Measurements from ENCODE around the gene SERINC3.

The SERINC3 gene

DNA sequence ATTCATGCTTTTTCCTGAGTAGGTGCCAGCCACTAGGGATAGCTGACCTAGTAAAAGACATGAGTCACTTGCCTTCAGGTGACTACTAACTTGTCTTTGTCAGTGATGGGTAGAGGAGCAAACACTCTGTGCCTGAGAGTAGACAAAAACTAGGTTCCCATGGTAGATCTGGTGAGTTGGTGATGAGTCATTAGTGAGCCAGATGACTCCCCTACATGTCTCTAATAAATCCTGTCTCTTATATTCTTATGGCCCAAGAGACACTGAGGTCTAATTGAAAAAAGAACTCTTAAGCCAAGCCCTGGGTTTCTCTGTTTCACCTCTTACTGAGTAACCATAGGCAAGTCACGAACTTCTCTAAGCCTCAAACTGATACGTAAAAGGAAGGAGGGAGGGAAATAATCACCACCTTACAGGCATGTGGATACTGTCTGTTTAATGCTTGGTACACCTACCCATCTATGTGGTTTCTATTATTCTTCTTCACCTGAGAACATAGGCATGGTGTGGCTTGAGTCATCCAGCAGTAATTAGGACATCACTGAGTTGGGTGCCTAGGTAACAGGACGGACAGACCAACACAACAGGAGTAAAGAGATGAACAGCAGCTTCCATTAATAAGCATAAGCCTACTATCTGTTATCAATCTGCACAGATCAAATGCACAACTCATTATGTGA lies 25.9 kb downstream of the SERINC3 start:
- no peaks in the 10 kb centered on the region for H3K9me3 Mint-ChIP-seq
- H3K27ac Mint-ChIP-seq = no peak overlapping the region
- TF ChIP-seq, protein P1, sequence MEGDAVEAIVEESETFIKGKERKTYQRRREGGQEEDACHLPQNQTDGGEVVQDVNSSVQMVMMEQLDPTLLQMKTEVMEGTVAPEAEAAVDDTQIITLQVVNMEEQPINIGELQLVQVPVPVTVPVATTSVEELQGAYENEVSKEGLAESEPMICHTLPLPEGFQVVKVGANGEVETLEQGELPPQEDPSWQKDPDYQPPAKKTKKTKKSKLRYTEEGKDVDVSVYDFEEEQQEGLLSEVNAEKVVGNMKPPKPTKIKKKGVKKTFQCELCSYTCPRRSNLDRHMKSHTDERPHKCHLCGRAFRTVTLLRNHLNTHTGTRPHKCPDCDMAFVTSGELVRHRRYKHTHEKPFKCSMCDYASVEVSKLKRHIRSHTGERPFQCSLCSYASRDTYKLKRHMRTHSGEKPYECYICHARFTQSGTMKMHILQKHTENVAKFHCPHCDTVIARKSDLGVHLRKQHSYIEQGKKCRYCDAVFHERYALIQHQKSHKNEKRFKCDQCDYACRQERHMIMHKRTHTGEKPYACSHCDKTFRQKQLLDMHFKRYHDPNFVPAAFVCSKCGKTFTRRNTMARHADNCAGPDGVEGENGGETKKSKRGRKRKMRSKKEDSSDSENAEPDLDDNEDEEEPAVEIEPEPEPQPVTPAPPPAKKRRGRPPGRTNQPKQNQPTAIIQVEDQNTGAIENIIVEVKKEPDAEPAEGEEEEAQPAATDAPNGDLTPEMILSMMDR (IDR thresholded peaks at IDR 0.05; ENCODE audit: unreplicated experiment in 3 of 3) = no peak
- peaks cover 70% of the 10 kb centered on the region for H3K36me3 Mint-ChIP-seq (ENCODE audit: low read depth)
- H3K4me3 Mint-ChIP-seq = no peak overlapping the region
- no peaks in the 10 kb centered on the region for H3K27me3 Mint-ChIP-seq (ENCODE audit: low read depth)
- H3K4me1 Mint-ChIP-seq = no peaks in the 10 kb centered on the region

DNA sequence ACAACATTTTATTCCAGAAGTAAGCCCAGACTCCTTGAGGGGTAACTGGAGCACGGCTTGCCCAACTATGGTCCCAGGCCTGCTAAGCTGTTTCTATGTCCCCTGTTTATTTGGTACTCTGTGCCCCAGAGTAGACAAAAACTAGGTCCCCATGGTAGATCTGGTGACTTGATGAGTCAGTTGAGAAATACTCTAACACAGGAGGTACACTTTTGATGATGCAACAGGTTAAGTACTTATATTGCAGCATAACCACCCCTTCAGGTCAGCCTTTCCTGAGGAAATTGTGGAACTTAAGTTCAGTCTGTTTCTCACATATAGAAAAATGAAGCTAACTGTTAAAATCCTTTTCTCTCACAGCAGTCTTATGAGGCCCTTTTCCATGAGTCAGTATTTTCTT lies 26.6 kb downstream of the SERINC3 start:
- H3K27me3 Mint-ChIP-seq (ENCODE audit: low read depth) = no peaks in the 10 kb centered on the region
- no peaks in the 10 kb centered on the region for H3K9me3 Mint-ChIP-seq
- H3K27ac Mint-ChIP-seq = no peak overlapping the region
- no peak overlapping the region for H3K4me3 Mint-ChIP-seq
- peaks cover 69% of the 10 kb centered on the region for H3K36me3 Mint-ChIP-seq (ENCODE audit: low read depth)
- TF ChIP-seq, protein P1 (IDR thresholded peaks at IDR 0.05; ENCODE audit: unreplicated experiment in 3 of 3) = no peak
- no peaks in the 10 kb centered on the region for H3K4me1 Mint-ChIP-seq

DNA sequence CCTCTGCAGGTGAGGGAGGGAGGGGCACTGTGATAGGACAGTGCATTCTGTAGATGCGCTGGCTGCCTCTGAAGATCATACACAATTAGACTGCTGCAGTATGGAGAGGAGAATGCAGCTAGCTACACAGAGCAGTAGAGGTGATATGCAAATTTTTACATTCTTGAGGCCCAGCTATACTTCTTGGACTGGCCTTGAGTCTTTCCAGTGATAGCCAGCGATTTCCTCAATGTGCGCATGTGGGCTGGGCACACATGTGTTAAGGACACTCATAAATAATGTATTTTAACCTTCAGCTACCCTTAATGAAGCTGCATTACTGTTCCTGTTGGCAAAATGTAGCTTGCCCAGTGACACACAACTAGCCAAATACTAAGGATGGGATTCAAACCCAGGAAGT lies 27.2 kb downstream of the SERINC3 start:
- Mint-ChIP-seq H3K9me3 (no peaks in the 10 kb centered on the region), H3K4me3 (no peak overlapping the region), H3K36me3 (ENCODE audit: low read depth) (peaks cover 73% of the 10 kb centered on the region), H3K4me1 (no peaks in the 10 kb centered on the region), H3K27me3 (ENCODE audit: low read depth) (no peaks in the 10 kb centered on the region), H3K27ac (no peak overlapping the region)
- TF ChIP-seq, protein P1 (IDR thresholded peaks at IDR 0.05; ENCODE audit: unreplicated experiment in 3 of 3) = no peak

GRCh38 chr20:44494266-44494665 lies 27.6 kb downstream of the SERINC3 start:
- no peaks in the 10 kb centered on the region for H3K4me1 Mint-ChIP-seq
- no peak overlapping the region for H3K27ac Mint-ChIP-seq
- TF ChIP-seq, protein P1 (IDR thresholded peaks at IDR 0.05; ENCODE audit: unreplicated experiment in 3 of 3) = no peak
- no peaks in the 10 kb centered on the region for H3K9me3 Mint-ChIP-seq
- no peak overlapping the region for H3K4me3 Mint-ChIP-seq
- H3K27me3 Mint-ChIP-seq (ENCODE audit: low read depth) = no peaks in the 10 kb centered on the region
- peaks cover 77% of the 10 kb centered on the region for H3K36me3 Mint-ChIP-seq (ENCODE audit: low read depth)

GRCh38 chr20:44491635-44492395 lies 30.1 kb downstream of the SERINC3 start:
- H3K4me1 Mint-ChIP-seq = no peaks in the 10 kb centered on the region
- H3K36me3 Mint-ChIP-seq (ENCODE audit: low read depth) = peaks cover 67% of the 10 kb centered on the region
- H3K4me3 Mint-ChIP-seq = no peak overlapping the region
- no peaks in the 10 kb centered on the region for H3K27me3 Mint-ChIP-seq (ENCODE audit: low read depth)
- TF ChIP-seq, protein P1 (IDR thresholded peaks at IDR 0.05; ENCODE audit: unreplicated experiment in 3 of 3) = no peak
- H3K9me3 Mint-ChIP-seq = no peaks in the 10 kb centered on the region
- H3K27ac Mint-ChIP-seq = no peak overlapping the region

All from nephron (organoid).